T-cell (primary cell): ENCODE results near the gene IRF2BP2. TPM values are rescaled to one million over a fixed set of nuclear protein-coding genes. Genes with fewer than 3 reads are reported as not detected.

Experiments used
- ATAC-seq, 4 experiments: fragments of 200-7000 bp in 3 of 4; fragments of 150-1000 bp in 1 of 4; cut with Tn5 transposase; replicated peaks in 1 of 4; 1 replicate in 3 of 4; 2 replicates in 1 of 4; pipeline ENCODE4 v1.10.0; 2021; ENCODE audit warnings: moderate library complexity in 3 of 4, mild to moderate bottlenecking in 2 of 4, moderate number of reproducible peaks in 1 of 4
- CTCF ChIA-PET, 2 donors: fragments of 300-600 bp; sonication (Branson Sonifier 250); formaldehyde crosslinking; loops; one replicate each; lab custom pipeline; 2022; ENCODE audit warnings: antibody characterized with exemption in 2 of 2; lab: Charles Lee
- POLR2A ChIA-PET, 2 donors: fragments of 300-600 bp; sonication (Branson Sonifier 250); formaldehyde crosslinking; loops; one replicate each; lab custom pipeline; 2022; ENCODE audit warnings: antibody characterized with exemption in 2 of 2; lab: Charles Lee
- DNase-seq, 35 experiments: peaks; one replicate each; pipeline versions ENCODE4 v3.0.0 to v3.0.0-alpha.2; 2013 to 2023
- H3K27ac ChIP-seq: one replicate; pipeline ENCODE4 v1.5.1; 2013; ENCODE audit warnings: low read length
- H3K27me3 ChIP-seq, 2 experiments: replicated peaks in 1 of 2; 1 replicate in 1 of 2; 2 replicates in 1 of 2; pipeline versions ENCODE4 v1.6.1 to v1.7.0; 2013; ENCODE audit warnings: low read length in 1 of 2, mixed read lengths in 1 of 2; ENCODE audit not compliant: control insufficient read depth in 2 of 2, insufficient read depth in 2 of 2; ENCODE audit errors: extremely low read depth in 1 of 2
- H3K36me3 ChIP-seq, 2 donors: 1 replicate in 1 of 2; 2 replicates in 1 of 2; pipeline versions ENCODE4 v1.6.1 to v1.7.0; 2013; ENCODE audit warnings: low read length in 1 of 2; ENCODE audit not compliant: control insufficient read depth in 2 of 2, insufficient read depth in 1 of 2; ENCODE audit errors: extremely low read depth in 1 of 2
- H3K4me1 ChIP-seq, 2 experiments: 1 replicate in 1 of 2; 2 replicates in 1 of 2; pipeline versions ENCODE4 v1.6.1 to v1.7.0; 2013; ENCODE audit warnings: low read length in 2 of 2, mixed read lengths in 1 of 2; ENCODE audit not compliant: insufficient read depth in 2 of 2, control insufficient read depth in 1 of 2; ENCODE audit errors: extremely low read depth in 1 of 2
- H3K4me3 ChIP-seq, 2 donors: 1 replicate in 1 of 2; 2 replicates in 1 of 2; pipeline versions ENCODE4 v1.5.1 to v1.7.0; 2013; ENCODE audit warnings: mild to moderate bottlenecking in 2 of 2, low read length in 1 of 2, moderate library complexity in 1 of 2; ENCODE audit not compliant: control insufficient read depth in 1 of 2; ENCODE audit errors: extremely low read depth in 1 of 2
- H3K9me3 ChIP-seq: 2 replicates; pipeline ENCODE4 v1.7.0; 2013
- H3K27ac Mint-ChIP-seq, 2 donors: one replicate each; pipeline ENCODE4 v1.8.0; 2020 to 2021; ENCODE audit warnings: mild to moderate bottlenecking in 2 of 2, mixed read lengths in 2 of 2
- H3K27me3 Mint-ChIP-seq, 2 donors: one replicate each; pipeline ENCODE4 v1.8.0; 2021 to 2022; ENCODE audit warnings: mixed read lengths in 2 of 2
- H3K36me3 Mint-ChIP-seq: one replicate; pipeline ENCODE4 v1.8.0; 2021; ENCODE audit warnings: mixed read lengths
- H3K4me1 Mint-ChIP-seq, 3 donors: one replicate each; pipeline ENCODE4 v1.8.0; 2020 to 2022; ENCODE audit warnings: mixed read lengths in 3 of 3, mild to moderate bottlenecking in 1 of 3
- H3K4me3 Mint-ChIP-seq, 3 donors: one replicate each; pipeline ENCODE4 v1.8.0; 2020 to 2022; ENCODE audit warnings: mild to moderate bottlenecking in 3 of 3, mixed read lengths in 3 of 3, moderate library complexity in 3 of 3
- H3K9me3 Mint-ChIP-seq, 3 donors: one replicate each; pipeline ENCODE4 v1.8.0; 2020 to 2022; ENCODE audit warnings: mixed read lengths in 3 of 3
- WGBS: methylation state at CpG from one replicate; pipeline ENCODE4 v1.1.5; 2013; ENCODE audit warnings: missing lambda C conversion rate; ENCODE audit not compliant: insufficient coverage; 5-methylcytosine and 5-hydroxymethylcytosine counted together
- total RNA-seq, 35 experiments: library from RNA in 6 of 35; stranded (reverse) in 6 of 35; fragments of 120-200 nt in 1 of 35; gene quantifications; one replicate each; pipeline versions ENCODE4 v1.2.1 to v1.2.4 and lab custom pipeline; 2013 to 2026

The IRF2BP2 gene
- total RNA-seq, 5 donors from 2014 or later (not counting 1 experiment from before 2014, with no cell fraction given): 141 to 406 (median 163) TPM

- no peak overlapping the region for H3K27ac Mint-ChIP-seq
- 70% methylated on average over 6 of the region's 16 CpGs for WGBS
- ATAC-seq (no peak), DNase-seq (no peak)
- H3K4me3 ChIP-seq: no peak overlapping the region
- H3K36me3 ChIP-seq: no peaks in the 10 kb centered on the region
- no peak overlapping the region for H3K27ac ChIP-seq
- ChIA-PET POLR2A (interaction anchor here in 1 of 2 donors (0.6 kb wide), 1 partner anchor 741 kb away, joined by 3 read pairs; no protein-coding TSS in a partner anchor), CTCF (interaction anchor here (0.6 to 1.1 kb wide), 3 partner anchors 8 to 256 kb away, joined by 4 to 7 read pairs (median 5); no protein-coding TSS in a partner anchor)
- H3K4me1 Mint-ChIP-seq: peaks cover 6% of the 10 kb centered on the region in 3 donors
- peaks cover 0 to 12% of the 10 kb centered on the region in 2 donors for H3K27me3 Mint-ChIP-seq
- no peaks in the 10 kb centered on the region for H3K9me3 Mint-ChIP-seq
- H3K9me3 ChIP-seq: no peaks in the 10 kb centered on the region
- H3K36me3 Mint-ChIP-seq: no peaks in the 10 kb centered on the region
- H3K4me3 Mint-ChIP-seq: no peak overlapping the region
- H3K4me1 ChIP-seq: no peaks in the 10 kb centered on the region
- peaks cover 0 to 6% of the 10 kb centered on the region in 2 experiments for H3K27me3 ChIP-seq
Measured at GRCh38 chr1:234589064-234589800, 20.7 kb downstream of the IRF2BP2 start.

GRCh38 chr1:234588386-234588785, 21.6 kb downstream of the IRF2BP2 start:
- no CpG with 5 or more reads among the region's 4 CpGs for WGBS
- ATAC-seq (no peak), DNase-seq (no peak)
- H3K27ac Mint-ChIP-seq: no peak overlapping the region
- Histone ChIP-seq H3K4me1 (no peaks in the 10 kb centered on the region), H3K27ac (no peak overlapping the region), H3K9me3 (no peaks in the 10 kb centered on the region), H3K36me3 (no peaks in the 10 kb centered on the region), H3K4me3 (no peak overlapping the region), H3K27me3 (peaks cover 0 to 6% of the 10 kb centered on the region in 2 experiments)
- ChIA-PET POLR2A (interaction anchor here in 1 of 2 donors (0.6 kb wide), 1 partner anchor 742 kb away, joined by 3 read pairs; no protein-coding TSS in a partner anchor), CTCF (interaction anchor here in 1 of 2 donors (1.0 to 1.1 kb wide), 2 partner anchors 9 to 257 kb away, joined by 4 to 7 read pairs; no protein-coding TSS in a partner anchor)
- no peaks in the 10 kb centered on the region for H3K9me3 Mint-ChIP-seq
- no peaks in the 10 kb centered on the region for H3K36me3 Mint-ChIP-seq
- no peaks in the 10 kb centered on the region for H3K4me1 Mint-ChIP-seq
- peaks cover 0 to 12% of the 10 kb centered on the region in 2 donors for H3K27me3 Mint-ChIP-seq
- no peak overlapping the region for H3K4me3 Mint-ChIP-seq

- no peaks in the 10 kb centered on the region for H3K4me1 ChIP-seq
- no peak overlapping the region for H3K4me3 ChIP-seq
- peaks cover 0 to 6% of the 10 kb centered on the region in 2 experiments for H3K27me3 ChIP-seq
- Mint-ChIP-seq H3K4me1 (no peaks in the 10 kb centered on the region), H3K9me3 (no peaks in the 10 kb centered on the region), H3K4me3 (no peak overlapping the region), H3K27ac (no peak overlapping the region), H3K36me3 (no peaks in the 10 kb centered on the region), H3K27me3 (peaks cover 0 to 12% of the 10 kb centered on the region in 2 donors)
- H3K36me3 ChIP-seq: no peaks in the 10 kb centered on the region
- WGBS: 87% methylated on average over 8 of the region's 12 CpGs
- DNase-seq (no peak), ATAC-seq (no peak)
- no peak overlapping the region for H3K27ac ChIP-seq
- H3K9me3 ChIP-seq: no peaks in the 10 kb centered on the region
- POLR2A ChIA-PET: no interaction called here
- CTCF ChIA-PET: no interaction called here
Measured at GRCh38 chr1:234586892-234587485, 23.0 kb downstream of the IRF2BP2 start.

- ATAC-seq: no peak
- CTCF ChIA-PET: no interaction called here
- 94% methylated on average over 5 of the region's 5 CpGs for WGBS
Measured at GRCh38 chr1:234586304-234586703, 23.7 kb downstream of the IRF2BP2 start.

GRCh38 chr1:234585330-234586055, 24.5 kb downstream of the IRF2BP2 start:
- Mint-ChIP-seq H3K27me3 (peaks cover 0 to 12% of the 10 kb centered on the region in 2 donors), H3K36me3 (no peaks in the 10 kb centered on the region), H3K4me3 (no peak overlapping the region), H3K4me1 (no peaks in the 10 kb centered on the region), H3K27ac (no peak overlapping the region), H3K9me3 (no peaks in the 10 kb centered on the region)
- no peaks in the 10 kb centered on the region for H3K9me3 ChIP-seq
- DNase-seq (no peak), ATAC-seq (no peak)
- H3K27ac ChIP-seq: no peak overlapping the region
- POLR2A ChIA-PET: no interaction called here
- H3K27me3 ChIP-seq: peaks cover 0 to 6% of the 10 kb centered on the region in 2 experiments
- WGBS: 93% methylated on average over 5 of the region's 8 CpGs
- H3K4me3 ChIP-seq: no peak overlapping the region
- CTCF ChIA-PET: no interaction called here
- H3K4me1 ChIP-seq: no peaks in the 10 kb centered on the region
- H3K36me3 ChIP-seq: no peaks in the 10 kb centered on the region

More at GRCh38 chr1:234586304-234586703, 23.7 kb downstream of the IRF2BP2 start:
- Histone ChIP-seq H3K27ac (no peak overlapping the region), H3K4me3 (no peak overlapping the region), H3K36me3 (no peaks in the 10 kb centered on the region), H3K9me3 (no peaks in the 10 kb centered on the region), H3K27me3 (peaks cover 0 to 6% of the 10 kb centered on the region in 2 experiments), H3K4me1 (no peaks in the 10 kb centered on the region)
- DNase-seq: no peak
- Mint-ChIP-seq H3K27me3 (peaks cover 0 to 12% of the 10 kb centered on the region in 2 donors), H3K27ac (no peak overlapping the region), H3K9me3 (no peaks in the 10 kb centered on the region), H3K36me3 (no peaks in the 10 kb centered on the region), H3K4me1 (no peaks in the 10 kb centered on the region), H3K4me3 (no peak overlapping the region)
- POLR2A ChIA-PET: no interaction called here

DNA sequence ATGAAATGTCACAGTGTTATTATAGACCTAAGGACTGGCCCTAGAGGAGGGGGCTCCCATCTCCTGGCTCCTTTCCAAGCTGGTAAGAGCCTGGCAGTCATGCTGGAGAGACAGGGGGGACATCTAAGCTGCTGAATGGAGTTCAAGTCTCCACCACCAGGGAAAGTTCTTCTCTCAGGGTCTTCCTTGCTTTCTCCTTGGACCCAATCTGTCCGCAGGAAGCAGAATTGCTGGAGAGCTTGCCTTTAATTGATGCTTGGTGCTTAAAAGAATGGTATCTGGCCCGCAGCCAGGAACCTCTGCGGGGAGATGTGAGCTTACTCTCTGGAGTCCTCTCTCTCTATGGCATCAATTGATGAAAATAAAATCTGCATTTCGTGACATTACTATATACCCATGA, 25.1 kb downstream of the IRF2BP2 start:
- ATAC-seq (no peak), DNase-seq (no peak)
- POLR2A ChIA-PET: no interaction called here
- Mint-ChIP-seq H3K36me3 (no peaks in the 10 kb centered on the region), H3K4me3 (no peak overlapping the region), H3K9me3 (no peaks in the 10 kb centered on the region), H3K27ac (no peak overlapping the region), H3K27me3 (peaks cover 0 to 12% of the 10 kb centered on the region in 2 donors), H3K4me1 (no peaks in the 10 kb centered on the region)
- no CpG with 5 or more reads among the region's 4 CpGs for WGBS
- H3K27me3 ChIP-seq: peaks cover 0 to 6% of the 10 kb centered on the region in 2 experiments
- H3K9me3 ChIP-seq: no peaks in the 10 kb centered on the region
- H3K36me3 ChIP-seq: no peaks in the 10 kb centered on the region
- no peak overlapping the region for H3K4me3 ChIP-seq
- no peaks in the 10 kb centered on the region for H3K4me1 ChIP-seq
- H3K27ac ChIP-seq: no peak overlapping the region
- CTCF ChIA-PET: no interaction called here
